ENCODE data around the gene PLEKHB2.

DNA sequence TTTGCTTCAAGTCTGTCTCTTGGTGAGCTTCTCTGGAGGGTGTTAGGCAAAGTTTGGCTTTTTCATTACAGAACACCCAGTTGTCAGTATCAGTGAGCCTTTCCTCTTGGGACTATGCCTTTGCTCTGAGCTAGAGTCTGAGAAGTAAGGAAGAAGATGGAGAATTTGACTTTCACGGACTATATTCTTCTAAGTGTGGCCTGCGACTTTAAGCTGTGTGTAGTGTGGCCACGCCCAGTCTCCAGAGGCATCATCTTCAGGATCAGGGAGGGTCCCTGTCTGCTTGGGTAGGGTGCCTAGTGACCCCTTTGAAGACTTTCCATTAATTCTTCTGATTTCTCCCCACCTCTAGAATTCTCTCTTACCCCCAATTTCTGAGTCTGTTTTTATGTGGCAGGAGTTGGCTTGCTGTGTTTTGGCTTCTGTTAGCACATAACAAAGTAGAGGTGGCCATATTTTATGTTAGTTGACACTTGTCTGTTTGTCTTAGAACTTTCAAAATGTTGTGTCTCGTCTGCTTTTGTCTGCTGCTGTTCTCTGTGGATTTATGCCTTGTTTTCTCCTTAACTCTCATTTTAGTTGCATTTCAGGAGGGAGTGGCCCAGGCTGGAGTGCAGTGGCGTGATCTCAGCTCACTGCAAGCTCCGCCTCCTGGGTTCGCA is 8.6 kb downstream of the PLEKHB2 start:
- TF ChIP-seq, protein P1, sequence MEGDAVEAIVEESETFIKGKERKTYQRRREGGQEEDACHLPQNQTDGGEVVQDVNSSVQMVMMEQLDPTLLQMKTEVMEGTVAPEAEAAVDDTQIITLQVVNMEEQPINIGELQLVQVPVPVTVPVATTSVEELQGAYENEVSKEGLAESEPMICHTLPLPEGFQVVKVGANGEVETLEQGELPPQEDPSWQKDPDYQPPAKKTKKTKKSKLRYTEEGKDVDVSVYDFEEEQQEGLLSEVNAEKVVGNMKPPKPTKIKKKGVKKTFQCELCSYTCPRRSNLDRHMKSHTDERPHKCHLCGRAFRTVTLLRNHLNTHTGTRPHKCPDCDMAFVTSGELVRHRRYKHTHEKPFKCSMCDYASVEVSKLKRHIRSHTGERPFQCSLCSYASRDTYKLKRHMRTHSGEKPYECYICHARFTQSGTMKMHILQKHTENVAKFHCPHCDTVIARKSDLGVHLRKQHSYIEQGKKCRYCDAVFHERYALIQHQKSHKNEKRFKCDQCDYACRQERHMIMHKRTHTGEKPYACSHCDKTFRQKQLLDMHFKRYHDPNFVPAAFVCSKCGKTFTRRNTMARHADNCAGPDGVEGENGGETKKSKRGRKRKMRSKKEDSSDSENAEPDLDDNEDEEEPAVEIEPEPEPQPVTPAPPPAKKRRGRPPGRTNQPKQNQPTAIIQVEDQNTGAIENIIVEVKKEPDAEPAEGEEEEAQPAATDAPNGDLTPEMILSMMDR (IDR thresholded peaks at IDR 0.05; ENCODE audit: borderline replicate concordance, extremely low read depth, low read length, poor library complexity, severe bottlenecking), result no peak
- TF ChIP-seq EZH2 (IDR thresholded peaks at IDR 0.05; ENCODE audit: borderline replicate concordance, low read depth, low read length, severe bottlenecking), result no peak
